PC-3 (cell line): Measurements from ENCODE around the gene PLA2G4A. TPM values are rescaled to one million over a fixed set of nuclear protein-coding genes. Genes with fewer than 3 reads are reported as not detected.
A peak's percentile ranks its signal among the peaks of the same experiment; 100 is the strongest.

Experiments used
- ATAC-seq: fragments of 200-7000 bp; cut with Tn5 transposase; 2 replicates; pipeline ENCODE4 v1.9.1; 2020; ENCODE audit warnings: mild to moderate bottlenecking, moderate library complexity
- BruUV-seq: library from RNA; stranded (reverse); fragments of 400-500 nt; replicated peaks from 2 replicates; lab custom pipeline; 2021; lab: Mats Ljungman, UMichigan
- CTCF ChIA-PET: fragments of 300-600 bp; sonication (Branson Sonifier 250); formaldehyde crosslinking; loops from one replicate; lab custom pipeline; 2022; ENCODE audit warnings: antibody characterized with exemption; lab: Charles Lee
- POLR2A ChIA-PET: fragments of 300-600 bp; sonication (Branson Sonifier 250); formaldehyde crosslinking; loops from one replicate; lab custom pipeline; 2022; ENCODE audit warnings: antibody characterized with exemption; ENCODE audit not compliant: unreplicated experiment; lab: Charles Lee
- DNase-seq: peaks from one replicate; pipeline ENCODE4 v3.0.0-alpha.2; 2015
- H2AFZ ChIP-seq: fragments of 300-600 bp; sonication (generic); 2 replicates; pipeline ENCODE4 v1.6.0; 2016; ENCODE audit warnings: antibody characterized with exemption, low read length
- H3F3A ChIP-seq: fragments of 300-600 bp; sonication (generic); one replicate; pipeline ENCODE4 v1.6.0; 2017; ENCODE audit warnings: antibody characterized with exemption, low read length, control low read depth, mild to moderate bottlenecking; ENCODE audit not compliant: unreplicated experiment
- H3K27ac ChIP-seq: fragments of 300-600 bp; sonication (generic); 2 replicates; pipeline ENCODE4 v1.5.1; 2016; ENCODE audit warnings: mild to moderate bottlenecking, low read length
- H3K27me3 ChIP-seq: fragments of 300-600 bp; sonication (generic); 2 replicates; pipeline ENCODE4 v1.6.1; 2016; ENCODE audit warnings: low read length, mixed read lengths
- H3K36me3 ChIP-seq: fragments of 300-600 bp; sonication (generic); 2 replicates; pipeline ENCODE4 v1.6.1; 2016; ENCODE audit warnings: low read depth, mixed run types, low read length, mixed read lengths
- H3K4me1 ChIP-seq: fragments of 300-600 bp; sonication (generic); 2 replicates; pipeline ENCODE4 v1.5.1; 2016; ENCODE audit warnings: low read length; ENCODE audit not compliant: insufficient read depth
- H3K4me2 ChIP-seq: fragments of 300-600 bp; sonication (generic); 2 replicates; pipeline ENCODE4 v1.6.0; 2016; ENCODE audit warnings: low read length
- H3K4me3 ChIP-seq: fragments of 300-600 bp; sonication (generic); 2 replicates; pipeline ENCODE4 v1.5.1; 2016; ENCODE audit warnings: mild to moderate bottlenecking, low read length, mixed read lengths
- H3K79me2 ChIP-seq: fragments of 300-600 bp; sonication (generic); 2 replicates; pipeline ENCODE4 v1.6.1; 2017; ENCODE audit warnings: low read length, mixed read lengths
- H3K9ac ChIP-seq: fragments of 300-600 bp; sonication (generic); 2 replicates; pipeline ENCODE4 v1.6.0; 2016; ENCODE audit warnings: mild to moderate bottlenecking, low read length
- H3K9me2 ChIP-seq: fragments of 300-600 bp; sonication (generic); replicated peaks from 2 replicates; pipeline ENCODE4 v1.6.1; 2016; ENCODE audit warnings: mixed run types, low read length, mixed read lengths
- H3K9me3 ChIP-seq: fragments of 300-600 bp; sonication (generic); 2 replicates; pipeline ENCODE4 v1.6.1; 2016; ENCODE audit warnings: low read length, mixed read lengths
- H4K20me1 ChIP-seq: fragments of 300-600 bp; sonication (generic); 2 replicates; pipeline ENCODE4 v1.6.1; 2016; ENCODE audit warnings: low read length, mixed read lengths
- CTCF ChIP-seq: fragments of 300-600 bp; sonication (generic); conservative IDR thresholded peaks from 2 replicates; pipeline ENCODE4 v1.5.1; 2017; ENCODE audit warnings: antibody characterized with exemption, low read depth, mild to moderate bottlenecking, low read length
- EZH2 ChIP-seq: fragments of 300-600 bp; sonication (generic); IDR thresholded peaks from one replicate; pipeline ENCODE4 v1.6.1; 2017; ENCODE audit warnings: antibody characterized with exemption, mild to moderate bottlenecking, low read length; ENCODE audit not compliant: unreplicated experiment
- EZH2phosphoT487 ChIP-seq: fragments of 300-600 bp; sonication (generic); IDR thresholded peaks from 2 replicates; pipeline ENCODE4 v1.6.1; 2018; ENCODE audit warnings: mild to moderate bottlenecking, antibody characterized with exemption, low read length, borderline replicate concordance
- intact Hi-C: fragments of 100-400 bp; cut with micrococcal nuclease; formaldehyde crosslinking; loops from 2 replicates; pipeline ENCODE4 v1.9.0; 2023
- total RNA-seq: library from RNA; depleted of rRNA; stranded (reverse); fragments of >200 nt; gene quantifications from 2 replicates; pipeline ENCODE4 v1.2.3, GENCODE V29; 2014

Gene PLA2G4A
- total RNA-seq, 1 experiment from 2014 or later: 2.3 TPM

GRCh38 chr1:186949173-186949572 lies 120.4 kb downstream of the PLA2G4A start:
- H3K9me3 ChIP-seq: no peaks in the 10 kb centered on the region
- H3K9me2 ChIP-seq: no peaks in the 10 kb centered on the region
- no peak for ATAC-seq
- H3K4me3 ChIP-seq: no peak overlapping the region
- peaks cover 11% of the 10 kb centered on the region; the same call in 1 of the 2 replicates for H3K4me1 ChIP-seq
- BruUV-seq: no TSS peak
- H3K27ac ChIP-seq: no peak overlapping the region
- no peaks in the 10 kb centered on the region for H3K79me2 ChIP-seq
- no peaks in the 10 kb centered on the region for H4K20me1 ChIP-seq
- H2AFZ ChIP-seq: no peak overlapping the region
- no peak overlapping the region for H3K9ac ChIP-seq
- intact Hi-C loops: no loop called here
- no peaks in the 10 kb centered on the region for H3K27me3 ChIP-seq
- H3K36me3 ChIP-seq: no peaks in the 10 kb centered on the region
- POLR2A ChIA-PET: no interaction called here
- no peak for DNase-seq
- CTCF ChIA-PET: no interaction called here
- H3K4me2 ChIP-seq: no peak overlapping the region
- H3F3A ChIP-seq: no peaks in the 10 kb centered on the region
- TF ChIP-seq EZH2 (no peak), CTCF (no peak), EZH2phosphoT487 (no peak)

DNA sequence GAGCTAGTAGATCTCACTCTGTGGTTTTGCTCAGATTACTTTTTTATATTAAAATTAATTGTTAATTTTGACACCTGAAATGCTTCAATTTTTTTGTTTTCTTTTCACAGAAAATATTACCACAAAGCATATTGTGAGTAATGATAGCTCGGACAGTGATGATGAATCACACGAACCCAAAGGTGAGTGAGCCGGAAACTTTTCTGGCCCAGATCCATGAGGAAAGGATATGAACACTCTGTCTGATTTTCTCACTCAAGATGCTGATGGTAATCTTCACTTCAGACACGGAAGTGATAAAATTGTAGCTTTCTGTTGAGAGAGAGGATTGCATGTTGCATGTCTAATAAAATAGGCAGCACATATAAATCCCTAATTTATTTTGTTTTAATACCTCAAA lies 121.8 kb downstream of the PLA2G4A start:
- H3K4me3 ChIP-seq: no peak overlapping the region
- TF ChIP-seq CTCF: no peak
- TF ChIP-seq EZH2phosphoT487: no peak
- no peak for TF ChIP-seq EZH2
- CTCF ChIA-PET: interaction anchor here (0.9 kb wide), 1 partner anchor 36 kb away, joined by 5 read pairs; no protein-coding TSS in a partner anchor
- ATAC-seq (peak; percentile 91), DNase-seq (peak; percentile 87)
- no peaks in the 10 kb centered on the region for H3F3A ChIP-seq
- peaks cover 11% of the 10 kb centered on the region; the same call in 1 of the 2 replicates for H3K4me1 ChIP-seq
- intact Hi-C loops: no loop called here
- no peaks in the 10 kb centered on the region for H3K79me2 ChIP-seq
- peak overlapping the region; percentile 54 for H3K9ac ChIP-seq
- BruUV-seq: no TSS peak
- H3K9me2 ChIP-seq: no peaks in the 10 kb centered on the region
- H2AFZ ChIP-seq: no peak overlapping the region
- POLR2A ChIA-PET: no interaction called here
- H4K20me1 ChIP-seq: no peaks in the 10 kb centered on the region
- H3K27ac ChIP-seq: peak overlapping the region; percentile 82
- H3K27me3 ChIP-seq: no peaks in the 10 kb centered on the region
- H3K36me3 ChIP-seq: no peaks in the 10 kb centered on the region
- no peaks in the 10 kb centered on the region for H3K9me3 ChIP-seq
- no peak overlapping the region for H3K4me2 ChIP-seq

DNA sequence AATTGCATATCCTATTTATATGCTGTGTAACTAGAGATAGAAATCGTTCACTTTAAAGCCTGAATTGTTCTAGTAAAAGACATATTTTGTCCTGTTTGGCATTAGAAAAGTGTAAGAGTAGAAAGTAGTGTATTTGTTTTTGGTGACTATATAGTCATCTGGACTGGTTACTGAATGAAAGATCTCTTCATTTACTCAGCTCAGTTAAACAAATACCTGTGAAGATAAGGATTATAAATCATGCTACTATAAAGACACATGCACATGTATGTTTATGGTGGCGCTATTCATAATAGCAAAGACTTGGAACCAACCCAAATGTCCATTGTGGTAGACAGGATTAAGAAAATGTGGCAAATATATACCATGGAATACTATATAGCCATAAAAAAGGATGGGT lies 125.1 kb downstream of the PLA2G4A start:
- Histone ChIP-seq H2AFZ (no peak overlapping the region), H3K4me2 (no peak overlapping the region), H3K36me3 (no peaks in the 10 kb centered on the region), H3K9me3 (no peaks in the 10 kb centered on the region), H4K20me1 (no peaks in the 10 kb centered on the region), H3K4me3 (no peak overlapping the region), H3K9ac (no peak overlapping the region), H3F3A (no peaks in the 10 kb centered on the region), H3K9me2 (no peaks in the 10 kb centered on the region), H3K27me3 (no peaks in the 10 kb centered on the region), H3K4me1 (peaks cover 13% of the 10 kb centered on the region; the same call in 1 of the 2 replicates), H3K27ac (no peak overlapping the region), H3K79me2 (no peaks in the 10 kb centered on the region)
- intact Hi-C loops: no loop called here
- no TSS peak for BruUV-seq
- DNase-seq: no peak
- CTCF ChIA-PET: no interaction called here
- TF ChIP-seq EZH2phosphoT487 (no peak), CTCF (no peak), EZH2 (no peak)
- POLR2A ChIA-PET: no interaction called here
- no peak for ATAC-seq
